Stomach (tissue), 4 donors: ENCODE data around the gene BCAS3.

Source experiments
- EP300 ChIP-seq: sonication (generic); formaldehyde crosslinking; IDR thresholded peaks from one replicate; pipeline ENCODE4 v1.6.1; 2017; ENCODE audit warnings: antibody characterized with exemption
- POLR2AphosphoS5 ChIP-seq, 3 donors: sonication (generic); formaldehyde crosslinking; IDR thresholded peaks; one replicate each; pipeline ENCODE4 v1.6.1; 2016; ENCODE audit warnings: antibody characterized with exemption in 3 of 3
- TF ChIP-seq, protein P1 (sequence below), 7 experiments: fragments of 450-650 bp in 4 of 7; fragments of 200-600 bp in 3 of 7; sonication (generic) in 3 of 7; IDR thresholded peaks; one replicate each; pipeline ENCODE4 v1.5.1; 2016 to 2019; ENCODE audit warnings: antibody characterized with exemption in 7 of 7, control low read depth in 2 of 7, mild to moderate bottlenecking in 1 of 7

DNA sequence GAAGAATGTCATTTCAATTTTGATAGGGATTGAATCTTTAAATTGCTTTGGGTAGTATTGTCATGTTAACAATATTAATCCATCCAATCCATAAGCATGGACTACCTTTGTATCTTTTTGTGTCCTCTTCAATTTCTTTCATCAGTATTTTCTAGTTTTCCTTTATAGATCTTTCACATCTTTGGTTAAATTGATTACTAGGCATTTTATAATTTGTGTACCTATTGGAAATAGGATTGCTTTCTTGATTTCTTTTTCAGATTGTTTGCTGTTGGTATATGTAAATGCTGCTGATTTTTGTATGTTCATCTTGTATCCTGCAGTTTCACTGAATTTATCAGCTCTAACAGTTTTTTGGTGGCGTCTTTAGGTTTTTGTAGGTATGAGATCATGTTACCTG, 24.1 kb upstream of the BCAS3 start:
- TF ChIP-seq POLR2AphosphoS5 (IDR thresholded peaks at IDR 0.05) (no peak), EP300 (no peak)
- TF ChIP-seq, protein P1, sequence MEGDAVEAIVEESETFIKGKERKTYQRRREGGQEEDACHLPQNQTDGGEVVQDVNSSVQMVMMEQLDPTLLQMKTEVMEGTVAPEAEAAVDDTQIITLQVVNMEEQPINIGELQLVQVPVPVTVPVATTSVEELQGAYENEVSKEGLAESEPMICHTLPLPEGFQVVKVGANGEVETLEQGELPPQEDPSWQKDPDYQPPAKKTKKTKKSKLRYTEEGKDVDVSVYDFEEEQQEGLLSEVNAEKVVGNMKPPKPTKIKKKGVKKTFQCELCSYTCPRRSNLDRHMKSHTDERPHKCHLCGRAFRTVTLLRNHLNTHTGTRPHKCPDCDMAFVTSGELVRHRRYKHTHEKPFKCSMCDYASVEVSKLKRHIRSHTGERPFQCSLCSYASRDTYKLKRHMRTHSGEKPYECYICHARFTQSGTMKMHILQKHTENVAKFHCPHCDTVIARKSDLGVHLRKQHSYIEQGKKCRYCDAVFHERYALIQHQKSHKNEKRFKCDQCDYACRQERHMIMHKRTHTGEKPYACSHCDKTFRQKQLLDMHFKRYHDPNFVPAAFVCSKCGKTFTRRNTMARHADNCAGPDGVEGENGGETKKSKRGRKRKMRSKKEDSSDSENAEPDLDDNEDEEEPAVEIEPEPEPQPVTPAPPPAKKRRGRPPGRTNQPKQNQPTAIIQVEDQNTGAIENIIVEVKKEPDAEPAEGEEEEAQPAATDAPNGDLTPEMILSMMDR (IDR thresholded peaks at IDR 0.05) = no peak
